Ascending aorta (tissue), 2 donors: ENCODE results near the gene FAXC. TPM values are rescaled to one million over a fixed set of nuclear protein-coding genes. Genes with fewer than 3 reads are reported as not detected.

Experiments used
- DNase-seq, 2 donors: peaks; one replicate each; pipeline ENCODE4 v3.0.0-alpha.2; 2019; ENCODE audit warnings: low spot score in 2 of 2
- H3K27ac ChIP-seq, 2 donors: fragments of 200-600 bp; sonication (generic); one replicate each; pipeline ENCODE4 v1.5.1; 2016 to 2017; ENCODE audit warnings: mild to moderate bottlenecking in 1 of 2
- H3K27me3 ChIP-seq: fragments of 200-600 bp; sonication (generic); one replicate; pipeline ENCODE4 v1.5.1; 2017
- H3K36me3 ChIP-seq, 2 donors: fragments of 200-600 bp; sonication (generic); one replicate each; pipeline ENCODE4 v1.5.1; 2016
- H3K4me1 ChIP-seq, 2 donors: fragments of 200-600 bp; sonication (generic); one replicate each; pipeline ENCODE4 v1.5.1; 2016 to 2017; ENCODE audit warnings: mild to moderate bottlenecking in 1 of 2
- H3K4me3 ChIP-seq, 2 donors: fragments of 200-600 bp; sonication (generic); one replicate each; pipeline ENCODE4 v1.5.1; 2016 to 2017; ENCODE audit warnings: mild to moderate bottlenecking in 1 of 2
- H3K9me3 ChIP-seq, 2 donors: fragments of 200-600 bp; sonication (generic); one replicate each; pipeline ENCODE4 v1.5.1; 2016
- CTCF ChIP-seq, 3 experiments: fragments of 200-600 bp in 2 of 3; fragments of 450-650 bp in 1 of 3; sonication (generic) in 2 of 3; IDR thresholded peaks; one replicate each; pipeline ENCODE4 v1.5.1; 2016 to 2019; ENCODE audit warnings: antibody characterized with exemption in 3 of 3, mild to moderate bottlenecking in 1 of 3, moderate library complexity in 1 of 3
- intact Hi-C: fragments of 100-400 bp; cut with DNase I; formaldehyde crosslinking; loops from one replicate; pipeline ENCODE4 v1.15.1; 2023
- total RNA-seq: library from RNA; depleted of rRNA; stranded (reverse); fragments of >200 nt; gene quantifications from one replicate; pipeline ENCODE4 v1.1.0, GENCODE V29; 2016

FAXC gene
- total RNA-seq, 1 donor from 2014 or later, result not detected

- TF ChIP-seq CTCF (IDR thresholded peaks at IDR 0.05), result no peak
- intact Hi-C loops, result no loop called here
- H3K4me1 ChIP-seq, result no peaks in the 10 kb centered on the region
- no peaks in the 10 kb centered on the region for H3K36me3 ChIP-seq
- H3K27ac ChIP-seq, result no peak overlapping the region
- no peak for DNase-seq
- H3K27me3 ChIP-seq, result no peaks in the 10 kb centered on the region
- no peak overlapping the region for H3K4me3 ChIP-seq
- no peaks in the 10 kb centered on the region for H3K9me3 ChIP-seq
Observed at GRCh38 chr6:99241905-99242534, 107.5 kb downstream of the FAXC start.

DNA sequence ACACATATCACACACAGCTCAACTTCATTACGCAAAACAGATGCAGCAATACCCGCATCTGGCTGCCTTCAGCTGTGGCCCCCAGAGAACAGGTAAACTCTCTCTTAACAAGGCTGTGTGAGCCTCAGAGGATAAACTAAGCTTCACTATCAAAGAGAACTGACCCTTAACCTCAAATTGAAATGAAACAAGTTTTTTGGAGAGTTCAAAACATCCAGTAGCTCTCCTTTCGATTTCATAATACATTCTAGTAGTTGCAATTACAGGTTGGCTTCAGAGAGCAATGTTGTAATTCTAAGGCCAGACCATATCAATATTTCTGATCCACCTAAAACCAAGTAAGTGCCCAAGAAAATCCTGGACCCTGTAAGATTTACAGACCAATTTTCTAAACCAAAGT is 113.5 kb downstream of the FAXC start:
- no peak for DNase-seq
- TF ChIP-seq CTCF (IDR thresholded peaks at IDR 0.05), result no peak
- no peak overlapping the region for H3K27ac ChIP-seq
- H3K4me1 ChIP-seq, result no peaks in the 10 kb centered on the region
- no peaks in the 10 kb centered on the region for H3K27me3 ChIP-seq
- intact Hi-C loops, result no loop called here
- no peaks in the 10 kb centered on the region for H3K9me3 ChIP-seq
- no peaks in the 10 kb centered on the region for H3K36me3 ChIP-seq
- H3K4me3 ChIP-seq, result no peak overlapping the region

DNA sequence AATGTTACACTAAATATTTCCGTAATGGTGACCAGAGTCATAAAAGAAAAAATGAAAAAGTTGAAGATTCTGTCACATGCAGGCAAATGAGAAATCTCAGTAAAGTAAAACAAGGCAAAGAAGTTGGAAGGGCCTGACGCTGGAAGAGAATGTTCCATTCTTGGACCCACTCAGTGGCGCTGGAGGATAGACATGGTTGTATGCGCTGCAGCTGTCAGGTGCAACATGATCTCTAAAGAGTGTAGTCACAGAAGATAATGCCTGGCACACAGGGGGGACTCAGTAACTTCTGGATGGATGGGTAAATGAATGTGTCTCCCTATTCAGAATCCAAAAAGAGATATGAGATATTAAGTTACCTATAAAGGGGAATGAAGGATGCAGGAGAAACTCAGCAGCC is 116.3 kb downstream of the FAXC start:
- no peak overlapping the region for H3K27ac ChIP-seq
- H3K4me3 ChIP-seq, result no peak overlapping the region
- no peaks in the 10 kb centered on the region for H3K9me3 ChIP-seq
- H3K4me1 ChIP-seq, result no peaks in the 10 kb centered on the region
- intact Hi-C loops, result no loop called here
- no peak for TF ChIP-seq CTCF (IDR thresholded peaks at IDR 0.05)
- no peak for DNase-seq
- H3K27me3 ChIP-seq, result no peaks in the 10 kb centered on the region
- no peaks in the 10 kb centered on the region for H3K36me3 ChIP-seq

DNA sequence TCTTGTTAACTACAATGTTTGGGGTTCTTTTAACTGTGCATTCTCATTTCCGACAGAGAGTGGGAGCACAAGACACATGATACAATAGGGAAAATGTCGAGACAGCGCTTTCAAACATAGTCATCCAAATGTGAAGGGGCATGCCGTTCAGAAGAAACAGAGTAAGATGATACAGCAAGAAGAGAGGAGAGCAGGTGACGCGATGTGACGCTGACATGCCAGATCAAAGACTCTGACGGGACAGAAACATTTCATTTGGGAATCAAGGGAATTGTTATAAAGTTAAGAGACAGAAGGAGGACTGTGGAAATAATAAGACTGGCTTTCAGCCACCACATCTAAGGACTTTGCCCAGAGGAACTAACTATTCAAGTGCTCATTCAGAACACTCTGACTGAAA is 117.4 kb downstream of the FAXC start:
- no peaks in the 10 kb centered on the region for H3K27me3 ChIP-seq
- TF ChIP-seq CTCF (IDR thresholded peaks at IDR 0.05), result no peak
- H3K36me3 ChIP-seq, result no peaks in the 10 kb centered on the region
- H3K4me1 ChIP-seq, result no peaks in the 10 kb centered on the region
- H3K4me3 ChIP-seq, result no peak overlapping the region
- intact Hi-C loops, result no loop called here
- H3K27ac ChIP-seq, result no peak overlapping the region
- DNase-seq, result no peak
- H3K9me3 ChIP-seq, result no peaks in the 10 kb centered on the region

DNA sequence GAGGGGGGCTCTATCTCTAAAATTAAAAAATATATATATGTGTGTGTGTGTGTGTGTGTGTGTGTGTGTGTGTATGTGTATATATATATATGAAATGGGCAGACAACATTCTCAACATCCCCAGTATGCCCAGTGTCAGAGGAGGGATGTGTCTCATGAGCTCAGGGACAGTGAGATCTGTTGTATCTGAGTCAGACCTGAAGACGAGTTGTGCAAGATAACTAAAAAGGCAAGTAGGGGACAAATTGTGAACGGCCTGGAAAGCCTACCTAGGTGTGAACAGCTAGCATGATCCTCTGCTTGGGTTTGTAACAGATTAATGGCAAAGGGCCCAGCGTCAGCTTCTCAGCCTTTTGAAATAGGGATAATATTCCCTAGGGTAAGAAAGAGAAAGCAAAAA is 124.3 kb downstream of the FAXC start:
- Histone ChIP-seq H3K4me3 (no peak overlapping the region), H3K27ac (no peak overlapping the region), H3K4me1 (no peaks in the 10 kb centered on the region), H3K9me3 (no peaks in the 10 kb centered on the region), H3K27me3 (no peaks in the 10 kb centered on the region), H3K36me3 (no peaks in the 10 kb centered on the region)
- no peak for DNase-seq
- intact Hi-C loops, result no loop called here
- TF ChIP-seq CTCF (IDR thresholded peaks at IDR 0.05), result no peak

Other genes with a start within 250 kb of the FAXC start
- 1.7 TPM for gene COQ3, start 44.5 kb upstream of the FAXC start, total RNA-seq
- gene PNISR, start 75.6 kb upstream of the FAXC start, total RNA-seq, result 60.2 TPM
- 6.0 TPM for gene USP45, start 165.7 kb upstream of the FAXC start, total RNA-seq
- gene CCNC, start 219.0 kb upstream of the FAXC start, total RNA-seq, result 29.9 TPM